HK-2 (cell line): ENCODE measurements around the gene PLA2G2E.

Experiments used
- DNase-seq: peaks from one replicate; pipeline ENCODE4 v3.0.0-alpha.2; 2018; ENCODE audit not compliant: unreplicated experiment

PLA2G2E gene, protein sequence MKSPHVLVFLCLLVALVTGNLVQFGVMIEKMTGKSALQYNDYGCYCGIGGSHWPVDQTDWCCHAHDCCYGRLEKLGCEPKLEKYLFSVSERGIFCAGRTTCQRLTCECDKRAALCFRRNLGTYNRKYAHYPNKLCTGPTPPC

DNA sequence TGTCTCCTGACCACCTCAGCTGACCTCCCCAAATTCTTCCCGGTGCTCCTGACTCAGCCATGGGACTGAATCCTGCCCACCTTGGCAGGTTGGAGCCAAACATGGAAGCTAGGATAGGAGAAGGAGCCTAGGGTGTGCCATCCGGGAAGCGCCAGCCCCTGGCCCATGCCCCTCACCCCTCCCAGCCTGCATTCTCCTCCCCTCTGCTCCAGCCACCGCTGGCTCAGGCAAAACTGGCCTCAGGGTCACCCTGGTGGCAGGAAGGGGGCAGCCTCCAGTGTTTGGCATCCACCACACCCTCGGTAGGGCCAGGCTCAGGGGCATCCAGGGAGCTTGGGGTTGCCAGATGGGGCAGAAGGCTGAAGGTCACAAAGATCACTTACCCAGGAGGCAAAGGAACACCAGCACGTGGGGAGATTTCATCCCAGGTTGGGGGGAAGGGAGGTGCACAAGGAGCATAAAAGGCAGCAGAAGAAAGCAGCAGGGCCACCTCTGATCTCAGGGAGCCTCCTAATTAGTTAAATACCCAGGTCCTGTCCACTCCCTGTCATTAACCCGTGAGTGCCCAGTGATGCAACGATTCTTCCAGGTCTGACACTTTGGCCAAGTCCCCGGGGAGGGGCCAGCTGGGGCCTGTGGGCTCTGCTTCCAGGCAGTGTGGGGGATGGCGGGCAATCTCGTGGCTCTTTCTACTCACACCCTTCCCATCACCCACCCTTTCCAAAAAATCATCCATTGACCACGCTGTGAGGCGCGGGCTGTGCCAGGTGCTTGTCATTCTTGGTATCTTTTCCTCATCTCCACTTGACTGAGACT, at the start of gene PLA2G2E:
TSS of gene PLA2G2E (minus strand) at position 481 of the 816 bp plus-strand sequence. CDS start at position 423, 58 bp downstream.
- DNase-seq = no peak

DNA sequence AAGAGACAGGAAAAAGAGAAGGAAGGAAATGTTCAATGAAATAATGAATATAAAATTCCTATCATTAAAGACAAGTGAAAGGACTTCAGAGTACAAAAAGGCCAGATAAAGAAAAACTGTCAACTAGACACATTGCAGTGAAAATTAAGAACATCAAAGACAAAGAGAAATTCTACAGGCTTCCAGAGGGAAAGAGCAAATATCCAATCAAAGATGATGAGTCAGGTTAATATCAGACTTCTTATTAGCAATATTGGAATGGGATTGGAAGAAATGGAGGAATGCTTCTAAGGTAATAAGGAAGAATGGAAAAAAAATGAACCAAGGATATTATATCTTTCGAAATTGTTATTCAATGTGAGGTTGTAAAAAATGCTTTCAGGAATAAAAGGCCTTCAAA, 48.2 kb upstream of the PLA2G2E start:
- DNase-seq = no peak

DNA sequence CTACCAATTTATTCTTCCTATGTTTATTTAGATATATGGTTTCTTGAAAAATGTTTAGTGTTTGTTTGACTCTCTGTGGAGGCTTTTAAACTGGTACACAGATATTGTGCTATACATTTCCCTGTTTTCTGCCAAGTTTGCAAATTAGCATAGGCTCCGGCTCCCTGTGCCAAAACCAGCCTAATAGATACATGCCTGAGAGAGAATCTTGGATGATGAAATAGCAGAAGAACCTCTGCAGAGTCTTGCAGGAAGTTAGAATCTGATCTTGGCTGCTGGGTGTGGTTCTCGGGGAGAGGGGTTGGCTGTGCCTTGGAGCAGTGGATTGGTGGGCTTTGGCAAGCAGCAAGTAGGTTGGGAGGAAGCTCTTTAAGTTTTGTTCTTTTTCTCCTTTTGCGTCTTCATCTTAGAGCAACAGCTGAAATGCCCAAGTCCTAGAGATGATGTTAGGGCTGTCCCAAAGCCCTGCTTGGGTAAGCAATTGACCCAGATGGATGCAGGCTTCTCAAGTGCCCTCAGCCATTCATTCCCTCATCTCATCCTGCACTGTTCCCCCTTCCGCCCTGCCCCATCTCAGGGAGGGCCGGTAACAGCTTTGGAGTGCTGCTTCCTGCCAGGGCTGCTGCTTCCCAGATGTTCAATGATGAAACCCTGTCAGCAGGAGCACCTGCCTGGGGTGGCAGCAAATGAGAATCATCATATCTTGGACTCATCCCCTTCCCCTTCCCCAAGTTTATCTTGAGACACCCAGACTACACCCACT, 46.7 kb upstream of the PLA2G2E start:
- DNase-seq = no peak

DNA sequence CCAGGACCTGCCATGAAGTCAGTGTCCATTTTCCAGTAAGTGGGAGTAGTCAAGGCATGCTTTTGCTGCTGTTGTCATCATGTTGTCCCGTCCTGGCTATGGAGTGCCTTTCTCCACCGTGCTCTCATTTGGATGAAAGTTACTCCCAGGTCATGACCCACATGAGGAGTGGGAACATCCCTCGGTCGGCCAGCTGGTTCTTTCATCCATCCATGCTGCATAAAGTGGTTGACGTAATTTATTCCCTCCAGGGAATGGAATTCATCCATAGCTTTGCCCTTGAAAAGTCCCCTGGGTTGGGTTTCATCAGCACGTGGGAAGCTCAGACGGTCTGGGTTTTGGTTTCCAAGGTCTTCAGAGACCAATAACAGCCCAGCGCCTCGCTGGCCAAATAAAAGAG, 44.4 kb upstream of the PLA2G2E start:
- DNase-seq = no peak

DNA sequence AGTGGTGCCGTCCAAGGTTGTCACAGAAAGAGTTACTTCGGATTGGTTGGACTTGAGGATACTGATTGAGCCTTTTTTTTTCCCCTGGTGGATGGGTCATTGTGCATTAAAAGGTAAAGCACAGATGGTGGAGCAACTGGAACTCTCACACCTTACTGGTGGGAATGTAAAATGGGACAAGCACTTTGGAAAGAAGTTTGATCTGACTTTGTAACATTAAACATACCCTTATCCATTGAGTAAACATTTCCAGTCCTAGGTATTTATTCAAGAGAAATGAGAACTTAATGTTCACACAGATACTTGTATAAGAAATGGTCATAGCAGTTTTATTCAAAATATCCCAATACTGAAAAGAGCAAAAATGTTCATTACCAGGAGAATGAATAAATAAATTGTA, 41.1 kb upstream of the PLA2G2E start:
- DNase-seq = no peak

DNA sequence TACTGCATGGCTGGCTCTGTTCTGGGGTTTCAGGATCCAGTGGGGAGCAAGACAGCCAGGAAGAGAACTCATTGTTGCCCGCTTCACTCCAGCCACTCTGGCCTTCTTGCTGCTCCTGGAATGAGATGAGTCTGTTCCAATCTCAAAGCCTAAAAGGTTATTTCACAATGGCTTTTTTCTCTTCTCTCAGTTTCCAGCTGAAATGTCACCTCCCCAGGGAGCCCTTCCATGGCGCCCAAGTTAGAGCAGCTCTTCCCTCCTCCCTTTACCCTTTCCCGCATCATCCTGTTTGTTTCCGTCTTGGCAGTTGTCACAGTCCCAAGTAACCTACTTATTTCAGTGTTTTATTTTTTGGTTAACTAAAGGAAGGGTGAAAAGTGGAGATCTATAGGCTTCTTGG, 40.2 kb upstream of the PLA2G2E start:
- DNase-seq = no peak

DNA sequence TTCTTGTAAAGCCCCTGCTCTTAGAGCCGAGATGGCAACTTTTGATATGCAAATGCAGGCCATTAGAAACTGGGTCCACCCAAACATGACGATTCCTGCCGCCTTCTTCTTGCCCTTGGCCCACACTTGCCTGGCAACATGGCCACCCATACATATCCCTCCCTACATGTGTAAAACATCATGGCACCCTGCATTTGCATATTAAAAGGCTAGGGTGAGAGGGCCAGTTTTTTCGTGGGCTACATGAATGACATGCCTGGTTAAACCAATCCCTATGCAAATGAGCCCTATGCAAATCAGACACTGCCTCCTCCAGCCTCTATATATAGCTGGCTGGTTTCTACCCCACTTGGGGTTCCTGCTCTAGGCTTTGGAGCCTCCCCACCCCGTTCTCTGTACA, 37.2 kb upstream of the PLA2G2E start:
- DNase-seq = no peak

DNA sequence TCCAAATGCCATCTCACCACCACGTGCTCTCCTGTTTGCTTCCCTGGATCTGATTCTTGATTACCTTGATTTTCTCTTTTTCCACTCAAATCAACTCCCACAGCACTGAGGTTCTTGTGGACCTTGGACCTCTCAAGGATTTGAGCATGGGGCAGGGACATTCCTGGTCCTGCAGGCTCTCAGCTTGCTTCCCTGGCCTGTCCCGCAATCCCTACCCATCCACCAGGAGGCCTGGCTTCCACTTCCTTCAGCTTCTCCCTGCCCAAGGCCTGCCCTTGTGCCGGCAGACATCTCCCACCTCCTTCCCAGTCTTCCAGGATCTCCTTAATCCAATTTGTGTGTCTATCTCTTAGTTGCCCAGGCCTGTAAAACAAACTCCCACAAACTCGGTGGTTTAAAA, 34.4 kb upstream of the PLA2G2E start:
- DNase-seq = no peak

DNA sequence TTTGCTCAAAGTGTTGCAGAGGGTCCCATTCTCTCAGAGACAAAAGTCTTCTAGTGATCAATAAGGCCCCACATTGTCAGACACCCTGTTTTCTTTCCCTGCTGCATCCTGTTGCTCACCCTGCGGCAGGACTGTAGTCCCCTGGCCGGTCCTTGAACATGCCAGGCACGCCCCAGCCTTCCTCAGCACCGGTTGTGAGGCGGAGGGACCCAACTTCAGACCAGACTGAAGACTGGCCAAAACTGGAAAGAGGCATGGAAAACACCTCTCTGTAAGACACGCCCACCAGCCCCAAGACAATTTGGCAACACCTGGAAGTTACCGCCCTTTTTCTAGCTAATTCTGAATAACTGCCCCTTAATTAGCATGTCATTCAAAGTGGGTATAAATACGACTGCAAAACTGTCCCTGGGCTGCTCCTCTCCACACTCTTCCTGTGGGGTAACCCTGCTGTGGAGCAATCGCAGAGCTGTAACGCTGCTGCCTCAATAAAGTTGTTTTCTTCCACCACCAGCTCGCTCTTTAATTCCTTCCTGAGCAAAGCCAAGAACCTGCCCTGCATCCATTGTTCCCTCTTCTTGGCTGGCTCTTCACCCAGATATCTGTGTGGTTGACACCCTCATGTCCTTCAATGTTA, 32.2 kb upstream of the PLA2G2E start:
- DNase-seq = no peak

DNA sequence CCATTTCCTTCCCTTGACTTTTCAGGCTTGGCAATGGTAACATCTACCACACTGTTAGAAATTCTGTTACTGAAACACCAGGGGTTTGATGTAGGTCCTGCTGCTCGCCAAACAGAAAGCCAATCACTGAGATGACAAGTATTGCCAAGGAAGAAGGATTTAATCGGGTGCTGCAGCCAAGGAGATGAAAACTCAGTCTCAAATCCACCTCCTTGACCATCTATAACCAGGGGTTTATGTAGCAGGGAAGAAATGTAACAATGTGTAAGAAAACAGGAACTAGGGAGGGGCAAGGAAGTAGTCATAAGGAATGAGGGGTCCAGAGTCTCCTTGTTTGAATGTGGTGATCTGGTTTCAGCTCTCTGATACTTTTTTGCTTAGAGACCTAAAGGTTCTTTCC, 30.6 kb upstream of the PLA2G2E start:
- DNase-seq = no peak

DNA sequence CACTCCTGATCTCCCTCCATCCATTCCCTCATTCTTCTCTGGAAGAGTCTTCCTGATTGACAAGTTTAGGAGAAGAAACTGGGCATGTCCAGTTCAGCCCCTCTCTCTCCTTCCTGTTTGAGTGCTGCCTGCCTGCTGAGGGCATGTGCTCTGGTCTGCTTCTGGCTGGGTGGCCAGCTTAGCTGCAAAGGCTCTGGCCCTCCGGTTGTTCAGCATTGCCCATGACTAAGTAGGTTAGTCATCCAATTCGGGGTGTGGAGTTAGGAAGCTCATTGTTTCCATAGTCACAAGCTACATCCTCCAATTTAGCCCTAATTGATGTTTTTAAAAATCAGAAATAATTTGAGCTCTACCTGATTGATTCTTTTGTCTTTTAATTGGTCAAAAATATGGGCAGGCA, 25.6 kb upstream of the PLA2G2E start:
- peak; percentile 8 for DNase-seq

DNA sequence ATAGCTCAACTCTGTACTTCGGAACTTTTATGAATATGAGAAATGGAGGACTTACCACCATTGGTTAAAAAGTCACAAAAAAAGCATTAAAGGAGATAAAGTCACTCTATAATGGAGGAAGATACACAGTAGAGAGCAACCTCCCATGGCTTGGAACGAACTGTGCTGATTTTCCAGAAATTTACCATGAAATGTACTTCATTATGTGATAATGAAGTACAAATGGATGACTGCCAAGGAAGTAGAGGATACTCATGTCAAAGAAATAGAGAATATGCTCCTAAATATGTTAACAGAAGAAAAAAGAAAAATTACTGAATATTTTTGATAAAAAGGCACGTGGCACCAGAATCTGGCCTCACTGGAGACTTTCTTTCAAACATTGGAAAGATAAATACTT, 23.6 kb upstream of the PLA2G2E start:
- DNase-seq = no peak

DNA sequence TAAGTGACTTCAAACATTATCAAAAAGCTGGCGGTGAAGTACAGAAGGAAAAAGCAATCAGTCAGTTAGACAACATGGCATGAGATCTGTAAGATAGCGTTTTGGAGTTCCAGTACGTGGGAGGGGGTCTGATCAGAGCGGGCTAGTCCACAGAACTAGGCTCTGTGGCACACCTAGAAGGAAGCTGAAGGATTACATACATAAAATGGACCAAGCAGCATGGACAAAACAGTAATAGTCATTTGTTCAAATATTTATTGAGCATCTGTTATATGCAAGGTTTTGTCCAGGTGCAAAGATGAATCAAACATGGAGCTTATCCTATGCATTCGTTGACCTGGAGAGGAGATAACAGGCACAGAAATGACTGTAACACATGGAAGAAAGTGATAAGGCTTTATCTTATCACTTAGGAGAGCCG, 22.9 kb upstream of the PLA2G2E start:
- no peak for DNase-seq

DNA sequence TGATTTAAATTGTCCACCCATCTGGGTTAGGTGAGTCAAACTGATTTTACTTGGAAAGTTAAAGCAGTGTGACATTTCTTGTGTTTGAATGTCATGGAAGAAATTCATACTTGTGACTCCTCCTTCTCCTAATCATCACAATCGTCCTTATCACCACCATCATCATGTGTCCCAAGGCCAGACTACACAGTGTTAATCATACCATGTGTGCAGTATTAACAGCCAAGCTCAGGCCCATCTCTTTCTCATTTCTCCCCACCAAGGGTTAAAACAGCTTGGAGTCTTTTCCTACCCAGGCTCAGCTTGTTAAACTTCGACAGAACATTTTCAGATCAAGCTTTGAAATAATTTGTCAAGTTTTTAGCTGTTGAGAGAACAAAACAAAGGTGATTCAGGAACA, 22.5 kb upstream of the PLA2G2E start:
- no peak for DNase-seq

DNA sequence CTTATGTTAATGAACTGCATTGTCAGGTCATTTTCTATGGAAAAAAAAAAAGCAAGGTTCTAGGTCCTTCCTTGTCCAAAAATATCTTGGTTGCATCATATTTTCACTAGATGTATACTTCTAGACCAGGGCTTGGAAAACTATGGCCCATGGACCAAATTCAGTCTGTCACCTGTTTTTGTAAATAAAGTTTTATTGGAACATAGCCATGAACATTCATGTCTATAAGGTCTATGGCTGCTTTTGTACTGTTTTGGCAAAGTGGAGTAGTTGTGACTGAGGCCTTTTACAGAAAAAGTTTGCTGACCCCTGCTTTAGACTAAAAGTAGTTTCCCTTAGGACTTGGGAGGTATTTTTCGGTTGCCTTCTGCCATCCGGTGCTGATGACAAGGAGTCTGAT, 19.2 kb upstream of the PLA2G2E start:
- DNase-seq = no peak

DNA sequence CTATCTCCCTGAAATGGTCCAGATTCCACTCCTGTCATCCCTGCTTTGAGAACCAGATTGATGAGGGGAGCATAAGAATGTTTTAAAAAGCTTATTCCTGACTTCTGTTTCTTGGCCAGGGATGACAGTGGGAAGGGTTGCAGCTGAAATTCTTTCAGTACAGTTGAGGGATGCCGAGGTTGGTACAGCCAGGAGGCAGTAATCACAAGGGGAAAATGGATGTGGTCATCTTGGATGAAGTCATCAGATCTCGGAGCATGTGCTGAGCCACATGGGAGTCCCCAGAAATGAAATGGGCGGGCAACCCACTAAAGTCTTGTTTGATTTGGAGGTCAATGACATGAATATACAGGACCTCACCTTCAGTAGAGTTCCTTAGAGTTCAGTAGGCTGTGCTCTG, 18.7 kb upstream of the PLA2G2E start:
- DNase-seq = no peak

DNA sequence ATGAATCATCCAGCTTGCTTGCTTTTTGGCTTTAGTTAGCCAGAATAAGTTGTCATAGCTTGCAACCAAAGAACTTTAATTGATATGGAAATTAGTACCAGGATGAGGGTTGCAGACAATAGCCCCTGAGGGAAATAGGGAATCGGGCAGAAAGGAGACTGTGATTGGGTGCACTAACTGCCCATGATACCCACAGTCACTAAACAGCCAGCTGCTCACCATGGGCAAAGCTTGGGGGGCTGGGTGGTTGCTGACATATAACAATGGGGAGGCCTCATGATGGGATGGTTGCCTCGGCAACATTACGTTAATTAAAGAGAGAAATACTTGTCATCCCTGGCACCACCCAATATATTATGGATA, 17.8 kb upstream of the PLA2G2E start:
- no peak for DNase-seq

DNA sequence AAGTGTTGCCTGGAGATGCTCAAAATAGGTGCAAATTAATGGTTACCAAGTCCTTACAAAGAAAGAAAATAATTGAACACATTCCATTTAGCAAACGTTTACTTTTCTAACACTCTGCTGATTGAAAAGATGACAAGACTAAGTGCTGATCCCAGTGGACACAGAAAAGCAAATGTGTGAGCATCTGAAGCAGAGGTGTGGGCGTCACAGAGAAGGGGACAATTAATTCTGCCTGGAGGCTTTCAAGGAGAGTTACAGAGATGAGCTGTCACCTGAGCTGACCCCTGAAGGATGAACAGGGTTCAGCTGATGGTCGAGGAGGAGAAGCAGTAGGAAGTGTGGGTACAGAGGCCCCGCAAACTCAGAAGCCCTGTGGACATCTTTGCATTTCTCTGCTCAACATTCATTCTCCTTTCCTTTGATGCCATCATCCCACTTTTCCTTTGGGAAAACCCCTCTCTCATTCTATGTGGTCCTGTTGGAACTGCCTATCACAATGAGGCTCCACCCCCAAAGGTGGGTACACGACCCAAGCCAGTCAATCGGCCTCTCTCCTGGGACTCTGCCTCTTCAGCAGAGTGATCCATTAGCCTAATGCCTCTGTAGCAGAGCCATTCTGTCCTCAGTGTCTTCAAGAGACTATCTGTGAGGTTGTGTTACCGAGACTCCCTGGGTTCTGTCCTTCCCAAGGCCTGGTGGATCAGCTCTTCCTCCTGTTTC, 17.2 kb upstream of the PLA2G2E start:
- DNase-seq = no peak

DNA sequence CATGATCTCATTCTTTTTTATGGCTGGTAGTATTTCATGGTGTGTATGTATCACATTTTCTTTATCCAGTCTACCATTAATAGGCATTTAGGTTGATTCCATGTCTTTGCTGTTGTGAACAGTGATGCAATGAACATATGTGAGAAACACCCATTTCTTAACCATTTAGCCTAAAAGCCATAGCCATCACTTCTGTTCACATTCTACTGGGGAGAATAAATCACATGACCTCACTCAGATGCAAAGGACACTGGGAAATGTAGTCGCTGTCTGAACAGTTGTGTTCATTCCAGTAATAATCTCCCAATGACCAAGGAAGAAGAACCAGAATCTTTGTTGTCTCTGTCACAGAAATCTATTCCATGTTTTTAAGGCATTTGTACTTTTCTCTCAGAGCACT, 15.1 kb upstream of the PLA2G2E start:
- no peak for DNase-seq

DNA sequence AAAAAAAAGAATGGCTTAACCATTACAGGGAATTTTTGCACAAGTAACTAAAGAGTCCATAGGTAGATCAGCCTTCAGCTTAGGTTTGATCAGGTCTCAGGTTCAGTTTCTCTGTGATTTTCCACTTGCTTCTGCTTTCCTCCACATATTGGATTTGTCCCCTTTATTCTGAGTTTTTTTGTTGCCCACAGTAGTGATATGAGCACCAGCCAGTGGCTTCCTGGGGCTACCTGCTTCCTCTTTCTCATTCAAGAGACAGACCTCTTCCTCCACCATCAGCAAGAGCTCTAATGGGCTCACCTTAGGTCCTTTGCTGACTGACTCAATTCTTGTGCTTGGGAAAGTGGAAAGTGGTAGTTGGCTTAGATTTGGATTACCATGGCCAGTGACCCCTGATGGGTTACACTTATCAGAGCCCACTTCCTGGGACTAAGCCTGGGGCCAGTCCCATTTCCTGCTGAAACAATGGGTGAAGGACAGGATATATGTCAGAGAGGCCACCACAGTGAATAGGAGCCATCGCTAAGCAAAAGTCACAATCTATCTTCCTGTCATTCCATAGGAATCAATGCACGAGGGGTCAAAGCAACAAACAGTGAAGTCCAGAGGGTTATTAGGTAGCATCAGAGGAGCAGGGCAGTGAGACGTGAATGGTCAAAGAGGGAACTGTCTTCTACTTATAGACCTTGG, 12.8 kb upstream of the PLA2G2E start:
- no peak for DNase-seq

DNA sequence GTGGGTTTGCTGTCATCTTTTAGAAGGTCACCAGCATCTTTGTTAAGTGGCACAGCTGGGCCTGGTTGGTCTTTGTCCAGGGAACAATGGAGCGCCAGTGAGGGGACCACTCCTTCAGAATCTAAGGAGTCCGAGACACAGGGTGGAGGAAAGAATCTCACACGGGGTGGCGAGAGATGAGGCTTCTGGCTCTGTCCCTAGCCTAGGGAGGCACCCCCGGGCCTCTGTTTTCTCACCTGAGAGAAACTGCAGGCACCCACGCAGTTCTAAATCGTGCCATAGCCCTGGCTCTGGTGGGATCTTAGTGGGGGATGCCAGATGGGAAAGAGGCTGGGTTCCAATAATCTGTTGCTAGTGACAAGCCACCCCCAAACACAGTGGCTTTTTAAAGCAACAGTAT, 10.9 kb upstream of the PLA2G2E start:
- no peak for DNase-seq
